ENCODE data around the gene RDH8. TPM values are rescaled to one million over a fixed set of nuclear protein-coding genes. Genes with fewer than 3 reads are reported as not detected.

RDH8 gene, protein sequence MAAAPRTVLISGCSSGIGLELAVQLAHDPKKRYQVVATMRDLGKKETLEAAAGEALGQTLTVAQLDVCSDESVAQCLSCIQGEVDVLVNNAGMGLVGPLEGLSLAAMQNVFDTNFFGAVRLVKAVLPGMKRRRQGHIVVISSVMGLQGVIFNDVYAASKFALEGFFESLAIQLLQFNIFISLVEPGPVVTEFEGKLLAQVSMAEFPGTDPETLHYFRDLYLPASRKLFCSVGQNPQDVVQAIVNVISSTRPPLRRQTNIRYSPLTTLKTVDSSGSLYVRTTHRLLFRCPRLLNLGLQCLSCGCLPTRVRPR
- total RNA-seq (not detected in 2 replicates), polyA plus RNA-seq (not detected in 2 replicates)

DNA sequence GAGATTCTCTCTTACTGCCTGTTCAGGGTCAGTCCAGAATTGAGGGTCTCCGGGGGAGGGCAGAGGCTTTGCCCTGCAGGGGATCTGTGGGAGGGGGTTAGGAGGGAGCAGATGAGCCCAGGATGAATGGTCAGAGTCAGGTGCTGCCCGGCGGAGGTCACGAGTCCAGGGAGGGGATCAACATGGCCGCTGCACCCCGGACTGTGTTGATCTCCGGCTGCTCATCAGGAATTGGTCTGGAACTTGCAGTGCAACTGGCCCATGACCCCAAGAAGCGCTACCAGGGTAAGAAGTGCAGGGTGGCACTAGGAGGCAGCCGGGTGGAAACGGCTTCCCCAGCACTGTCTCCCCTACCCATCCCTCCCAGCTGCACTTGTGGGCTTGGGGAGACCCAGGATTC is at the start of gene RDH8:
Gene RDH8, plus strand, starts transcription at position 168 of the 400 bp plus-strand sequence. Its CDS starts 15 bp downstream, at position 183.
- DNase-seq (ENCODE audit: low spot score) = no peak
- Histone ChIP-seq H2AFZ (no peak within 1 kb of the TSS), H3K27me3 (peaks cover 36% of the 10 kb centered on the region), H3K36me3 (replicated peaks; ENCODE audit: insufficient read depth, low read depth) (no peaks in the 10 kb centered on the region), H3K79me2 (no peaks in the 10 kb centered on the region), H3K4me2 (no peak within 1 kb of the TSS), H3K9me2 (replicated peaks; ENCODE audit: insufficient read depth) (no peaks in the 10 kb centered on the region), H3K4me1 (ENCODE audit: insufficient read depth) (peaks cover 15% of the 10 kb centered on the region), H3K4me3 (no peak within 1 kb of the TSS), H3K9me3 (ENCODE audit: low read depth) (no peaks in the 10 kb centered on the region), H4K20me1 (ENCODE audit: insufficient read depth, poor library complexity, severe bottlenecking) (no peaks in the 10 kb centered on the region), H3K27ac (no peak within 1 kb of the TSS)
- TF ChIP-seq EZH2 (IDR thresholded peaks at IDR 0.05; ENCODE audit: borderline replicate concordance) = no peak
- TF ChIP-seq, protein P1, sequence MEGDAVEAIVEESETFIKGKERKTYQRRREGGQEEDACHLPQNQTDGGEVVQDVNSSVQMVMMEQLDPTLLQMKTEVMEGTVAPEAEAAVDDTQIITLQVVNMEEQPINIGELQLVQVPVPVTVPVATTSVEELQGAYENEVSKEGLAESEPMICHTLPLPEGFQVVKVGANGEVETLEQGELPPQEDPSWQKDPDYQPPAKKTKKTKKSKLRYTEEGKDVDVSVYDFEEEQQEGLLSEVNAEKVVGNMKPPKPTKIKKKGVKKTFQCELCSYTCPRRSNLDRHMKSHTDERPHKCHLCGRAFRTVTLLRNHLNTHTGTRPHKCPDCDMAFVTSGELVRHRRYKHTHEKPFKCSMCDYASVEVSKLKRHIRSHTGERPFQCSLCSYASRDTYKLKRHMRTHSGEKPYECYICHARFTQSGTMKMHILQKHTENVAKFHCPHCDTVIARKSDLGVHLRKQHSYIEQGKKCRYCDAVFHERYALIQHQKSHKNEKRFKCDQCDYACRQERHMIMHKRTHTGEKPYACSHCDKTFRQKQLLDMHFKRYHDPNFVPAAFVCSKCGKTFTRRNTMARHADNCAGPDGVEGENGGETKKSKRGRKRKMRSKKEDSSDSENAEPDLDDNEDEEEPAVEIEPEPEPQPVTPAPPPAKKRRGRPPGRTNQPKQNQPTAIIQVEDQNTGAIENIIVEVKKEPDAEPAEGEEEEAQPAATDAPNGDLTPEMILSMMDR (IDR thresholded peaks at IDR 0.05; ENCODE audit: poor library complexity) = no peak
- TF ChIP-seq EZH2phosphoT487 (IDR thresholded peaks at IDR 0.05; ENCODE audit: low read depth, severe bottlenecking, unreplicated experiment) = no peak
- 63% methylated on average over 9 of the region's 10 CpGs for WGBS (ENCODE audit: low lambda C conversion rate, missing lambda C conversion rate)

DNA sequence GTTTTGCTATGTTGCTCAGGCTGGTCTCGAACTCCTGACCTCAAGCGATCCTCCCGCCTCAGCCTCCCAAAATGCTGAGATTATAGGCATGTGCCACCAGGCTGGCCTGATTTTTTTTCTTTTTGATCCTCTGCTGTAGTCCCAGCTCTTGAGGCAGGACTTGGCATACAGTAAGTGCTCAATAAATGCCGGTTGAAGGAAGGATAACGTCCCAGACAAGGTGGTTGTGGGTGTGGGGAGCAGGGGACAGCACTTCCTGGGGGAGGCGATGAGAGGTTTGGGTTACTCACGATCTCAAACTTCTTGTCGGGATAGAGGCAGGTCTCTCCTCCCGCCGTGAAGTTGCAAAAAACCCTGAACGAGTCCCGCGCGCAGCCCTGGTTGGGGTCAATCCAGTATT is 47.3 kb upstream of the RDH8 start:
- H2AFZ ChIP-seq = no peak overlapping the region
- H3K27me3 ChIP-seq = peaks cover 50% of the 10 kb centered on the region
- no peaks in the 10 kb centered on the region for H3K9me2 ChIP-seq (replicated peaks; ENCODE audit: insufficient read depth)
- H3K4me3 ChIP-seq = no peak overlapping the region
- DNase-seq (ENCODE audit: low spot score) = no peak
- H3K4me2 ChIP-seq = no peak overlapping the region
- H3K36me3 ChIP-seq (replicated peaks; ENCODE audit: insufficient read depth, low read depth) = no peaks in the 10 kb centered on the region
- no peak overlapping the region for H3K27ac ChIP-seq
- no peaks in the 10 kb centered on the region for H3K79me2 ChIP-seq
- no peaks in the 10 kb centered on the region for H3K4me1 ChIP-seq (ENCODE audit: insufficient read depth)
- H4K20me1 ChIP-seq (ENCODE audit: insufficient read depth, poor library complexity, severe bottlenecking) = no peaks in the 10 kb centered on the region
- TF ChIP-seq, protein P1 (IDR thresholded peaks at IDR 0.05; ENCODE audit: poor library complexity) = no peak
- TF ChIP-seq EZH2phosphoT487 (IDR thresholded peaks at IDR 0.05; ENCODE audit: low read depth, severe bottlenecking, unreplicated experiment) (no peak), EZH2 (IDR thresholded peaks at IDR 0.05; ENCODE audit: borderline replicate concordance) (no peak)
- H3K9me3 ChIP-seq (ENCODE audit: low read depth) = no peaks in the 10 kb centered on the region
- 66% methylated on average over 5 of the region's 14 CpGs for WGBS (ENCODE audit: low lambda C conversion rate, missing lambda C conversion rate)

DNA sequence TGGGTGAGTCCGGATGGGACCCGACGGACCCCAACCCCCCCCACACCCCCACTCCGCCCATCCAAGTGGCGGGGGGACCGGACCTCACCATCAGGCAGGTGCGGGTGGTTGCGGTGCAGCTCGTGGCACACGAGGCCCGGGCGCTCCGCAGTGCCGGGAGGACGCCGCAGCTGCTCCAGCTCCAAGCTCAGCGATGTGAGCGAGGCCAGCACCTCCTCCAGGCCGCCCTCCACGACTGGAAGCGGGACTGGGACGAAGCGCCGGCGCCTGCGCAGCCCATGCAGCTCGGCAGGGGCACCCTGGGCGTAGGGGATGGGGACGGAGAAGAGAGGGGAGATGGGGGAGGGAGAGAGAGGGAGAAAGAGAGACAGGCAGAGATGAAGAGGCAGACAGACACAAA is 46.8 kb upstream of the RDH8 start:
- Histone ChIP-seq H3K4me3 (no peak overlapping the region), H3K4me1 (ENCODE audit: insufficient read depth) (no peaks in the 10 kb centered on the region), H4K20me1 (ENCODE audit: insufficient read depth, poor library complexity, severe bottlenecking) (no peaks in the 10 kb centered on the region), H3K9me2 (replicated peaks; ENCODE audit: insufficient read depth) (no peaks in the 10 kb centered on the region), H3K79me2 (no peaks in the 10 kb centered on the region), H3K27ac (no peak overlapping the region), H2AFZ (no peak overlapping the region), H3K4me2 (no peak overlapping the region), H3K9me3 (ENCODE audit: low read depth) (no peaks in the 10 kb centered on the region), H3K36me3 (replicated peaks; ENCODE audit: insufficient read depth, low read depth) (no peaks in the 10 kb centered on the region), H3K27me3 (peaks cover 50% of the 10 kb centered on the region)
- no peak for TF ChIP-seq EZH2phosphoT487 (IDR thresholded peaks at IDR 0.05; ENCODE audit: low read depth, severe bottlenecking, unreplicated experiment)
- TF ChIP-seq, protein P1 (IDR thresholded peaks at IDR 0.05; ENCODE audit: poor library complexity) = no peak
- no peak for TF ChIP-seq EZH2 (IDR thresholded peaks at IDR 0.05; ENCODE audit: borderline replicate concordance)
- WGBS (ENCODE audit: low lambda C conversion rate, missing lambda C conversion rate) = 12% methylated on average over 12 of the region's 29 CpGs
- no peak for DNase-seq (ENCODE audit: low spot score)
